Liver (tissue), 9 donors: ENCODE results near the gene DCC. TPM values are rescaled to one million over a fixed set of nuclear protein-coding genes. Genes with fewer than 3 reads are reported as not detected.

Experiments
- DNase-seq: peaks from one replicate; pipeline ENCODE4 v3.0.0-alpha.2; 2017; ENCODE audit warnings: low spot score
- H3K27ac ChIP-seq, 2 donors: one replicate each; pipeline ENCODE4 v1.7.0; 2013; ENCODE audit warnings: inconsistent platforms in 2 of 2, low read length in 2 of 2, control low read depth in 1 of 2, low read depth in 1 of 2, mild to moderate bottlenecking in 1 of 2
- H3K27me3 ChIP-seq, 4 donors: one replicate each; pipeline versions ENCODE4 v1.6.1 to v1.7.0; 2013; ENCODE audit warnings: low read length in 3 of 4, inconsistent platforms in 1 of 4, mild to moderate bottlenecking in 1 of 4, moderate library complexity in 1 of 4; ENCODE audit not compliant: control insufficient read depth in 4 of 4, insufficient read depth in 4 of 4
- H3K36me3 ChIP-seq, 4 donors: one replicate each; pipeline versions ENCODE4 v1.6.1 to v1.7.0; 2013; ENCODE audit warnings: low read length in 3 of 4, mild to moderate bottlenecking in 3 of 4, low read depth in 1 of 4, moderate library complexity in 1 of 4; ENCODE audit not compliant: control insufficient read depth in 4 of 4, insufficient read depth in 3 of 4
- H3K4me1 ChIP-seq, 4 donors: one replicate each; pipeline versions ENCODE4 v1.6.1 to v1.7.0; 2013; ENCODE audit warnings: low read length in 3 of 4, mild to moderate bottlenecking in 3 of 4, moderate library complexity in 1 of 4; ENCODE audit not compliant: control insufficient read depth in 4 of 4, insufficient read depth in 4 of 4
- H3K4me3 ChIP-seq, 3 donors: one replicate each; pipeline versions ENCODE4 v1.6.1 to v1.7.0; 2013; ENCODE audit warnings: low read length in 3 of 3, control low read depth in 1 of 3, low read depth in 1 of 3, mild to moderate bottlenecking in 1 of 3
- H3K9ac ChIP-seq, 2 donors: one replicate each; pipeline ENCODE4 v1.7.0; 2013; ENCODE audit warnings: low read length in 2 of 2, mild to moderate bottlenecking in 2 of 2, moderate library complexity in 2 of 2, control low read depth in 1 of 2, low read depth in 1 of 2
- H3K9me3 ChIP-seq, 4 donors: one replicate each; pipeline versions ENCODE4 v1.6.1 to v1.7.0; 2013; ENCODE audit warnings: low read length in 3 of 4; ENCODE audit not compliant: control insufficient read depth in 4 of 4
- EGR1 ChIP-seq, 2 donors: IDR thresholded peaks; 2 replicates each; pipeline ENCODE4 v1.6.1; 2016 to 2018; ENCODE audit warnings: antibody characterized with exemption in 2 of 2, low read depth in 2 of 2
- FOXA1 ChIP-seq: IDR thresholded peaks from 2 replicates; pipeline ENCODE4 v1.6.1; 2016; ENCODE audit warnings: antibody characterized with exemption
- GABPA ChIP-seq, 2 donors: IDR thresholded peaks in 1 of 2; conservative IDR thresholded peaks in 1 of 2; 2 replicates each; pipeline ENCODE4 v1.6.1; 2016; ENCODE audit warnings: antibody characterized with exemption in 2 of 2, mild to moderate bottlenecking in 1 of 2, moderate library complexity in 1 of 2
- HNF4A ChIP-seq, 2 donors: conservative IDR thresholded peaks; 2 replicates each; pipeline ENCODE4 v1.6.1; 2016; ENCODE audit warnings: antibody characterized with exemption in 2 of 2, mild to moderate bottlenecking in 2 of 2
- JUND ChIP-seq, 2 donors: IDR thresholded peaks; 2 replicates each; pipeline ENCODE4 v1.6.1; 2016; ENCODE audit warnings: antibody characterized with exemption in 2 of 2
- NR2F2 ChIP-seq: IDR thresholded peaks from 2 replicates; pipeline ENCODE4 v1.6.1; 2016; ENCODE audit warnings: antibody characterized with exemption
- RAD21 ChIP-seq, 2 donors: IDR thresholded peaks; 2 replicates each; pipeline ENCODE4 v1.6.1; 2016; ENCODE audit warnings: antibody characterized with exemption in 2 of 2, mild to moderate bottlenecking in 2 of 2
- RXRA ChIP-seq, 2 donors: IDR thresholded peaks; 2 replicates each; pipeline ENCODE4 v1.6.1; 2017 to 2018; ENCODE audit warnings: antibody characterized with exemption in 2 of 2, mild to moderate bottlenecking in 1 of 2
- YY1 ChIP-seq: IDR thresholded peaks from 2 replicates; pipeline ENCODE4 v1.6.1; 2016; ENCODE audit warnings: antibody characterized with exemption, mild to moderate bottlenecking
- WGBS: extraction: QIAGEN DNeasy Blood & Tissue Kit; methylation state at CpG from one replicate; pipeline ENCODE4 v1.1.7; 2013; 5-methylcytosine and 5-hydroxymethylcytosine counted together
- polyA plus RNA-seq, 2 donors: library from polyadenylated mRNA; stranded (reverse) in 1 of 2; unstranded in 1 of 2; fragments of 200-250 nt in 1 of 2; fragments of >200 nt in 1 of 2; fragmentation: Nextera tagmentation in 1 of 2; extraction: Ambion mirVana in 1 of 2; gene quantifications; one replicate each; pipeline versions ENCODE4 v1.2.1 to v1.2.3, GENCODE V29; 2013 to 2015
- total RNA-seq, 2 donors: library from RNA; depleted of rRNA; stranded (reverse); fragments of >200 nt; gene quantifications; one replicate each; pipeline ENCODE4 v1.2.3, GENCODE V29; 2014
- TF ChIP-seq, protein P1 (sequence below): IDR thresholded peaks from 2 replicates; pipeline ENCODE4 v1.6.1; 2016; ENCODE audit warnings: antibody characterized with exemption
- TF ChIP-seq, protein P2 (sequence below): IDR thresholded peaks from 2 replicates; pipeline ENCODE4 v1.6.1; 2016; ENCODE audit warnings: antibody characterized with exemption
- TF ChIP-seq, protein P3 (sequence below): IDR thresholded peaks from 2 replicates; pipeline ENCODE4 v1.6.1; 2016; ENCODE audit warnings: antibody characterized with exemption, mild to moderate bottlenecking
- donor health status: healthy.
- donor health status: healthy.
- donor health status: healthy.
- donor health status: healthy.
- donor health status: healthy.

DCC gene
- total and polyA plus RNA-seq, 4 donors, result under 0.01 to 0.03 TPM; not detected in 2

DNA sequence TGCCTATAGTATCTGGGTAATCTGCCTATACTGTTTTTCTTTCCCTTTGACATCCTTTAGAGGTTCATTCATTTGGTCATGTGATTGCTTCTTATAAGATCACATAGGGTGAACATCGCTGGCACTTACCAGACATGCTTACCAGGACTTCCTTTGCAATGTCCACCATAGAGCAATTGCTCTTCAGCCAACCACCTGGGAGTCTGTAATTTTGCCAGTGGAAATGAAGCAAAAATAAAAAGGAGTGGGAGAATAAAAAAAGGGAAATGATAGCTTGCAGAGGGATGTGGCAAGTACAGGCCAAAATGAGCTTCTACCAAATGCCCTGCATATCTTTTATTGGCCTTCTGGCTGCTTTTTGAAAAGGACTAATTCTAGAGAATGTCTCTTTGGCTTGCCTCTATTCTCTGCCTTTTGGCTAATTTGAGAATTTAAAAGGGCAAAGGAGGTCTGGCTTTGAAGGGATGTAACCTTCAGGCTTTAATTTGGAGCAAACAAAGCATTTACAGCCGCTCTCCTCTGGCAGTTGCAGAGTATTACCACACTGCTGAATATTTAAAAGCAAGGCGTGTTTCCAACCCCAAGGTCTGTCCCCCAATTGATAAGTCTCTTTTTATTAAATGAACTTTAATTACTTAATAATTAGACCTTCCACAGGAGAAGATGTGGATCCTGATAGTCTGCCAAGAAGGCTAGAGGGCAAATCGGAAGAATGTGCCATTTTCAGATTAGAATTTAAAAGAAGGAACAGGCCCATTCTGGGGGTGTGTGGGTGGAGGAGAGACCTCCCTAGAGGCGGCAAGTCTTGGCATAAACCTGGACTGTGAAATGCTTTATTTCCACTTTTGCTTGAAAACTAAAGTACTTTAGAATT is 557.9 kb downstream of the DCC start:
- peaks cover 0 to 3% (median 0%) of the 10 kb centered on the region in 4 donors for H3K27me3 ChIP-seq
- no peak for DNase-seq
- no peak overlapping the region for H3K4me3 ChIP-seq
- no peak overlapping the region for H3K27ac ChIP-seq
- no peaks in the 10 kb centered on the region for H3K36me3 ChIP-seq
- TF ChIP-seq HNF4A (conservative IDR thresholded peaks at IDR 0.05), result no peak
- TF ChIP-seq NR2F2, result no peak
- TF ChIP-seq, protein P1, sequence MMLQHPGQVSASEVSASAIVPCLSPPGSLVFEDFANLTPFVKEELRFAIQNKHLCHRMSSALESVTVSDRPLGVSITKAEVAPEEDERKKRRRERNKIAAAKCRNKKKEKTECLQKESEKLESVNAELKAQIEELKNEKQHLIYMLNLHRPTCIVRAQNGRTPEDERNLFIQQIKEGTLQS, result no peak
- TF ChIP-seq, protein P2, sequence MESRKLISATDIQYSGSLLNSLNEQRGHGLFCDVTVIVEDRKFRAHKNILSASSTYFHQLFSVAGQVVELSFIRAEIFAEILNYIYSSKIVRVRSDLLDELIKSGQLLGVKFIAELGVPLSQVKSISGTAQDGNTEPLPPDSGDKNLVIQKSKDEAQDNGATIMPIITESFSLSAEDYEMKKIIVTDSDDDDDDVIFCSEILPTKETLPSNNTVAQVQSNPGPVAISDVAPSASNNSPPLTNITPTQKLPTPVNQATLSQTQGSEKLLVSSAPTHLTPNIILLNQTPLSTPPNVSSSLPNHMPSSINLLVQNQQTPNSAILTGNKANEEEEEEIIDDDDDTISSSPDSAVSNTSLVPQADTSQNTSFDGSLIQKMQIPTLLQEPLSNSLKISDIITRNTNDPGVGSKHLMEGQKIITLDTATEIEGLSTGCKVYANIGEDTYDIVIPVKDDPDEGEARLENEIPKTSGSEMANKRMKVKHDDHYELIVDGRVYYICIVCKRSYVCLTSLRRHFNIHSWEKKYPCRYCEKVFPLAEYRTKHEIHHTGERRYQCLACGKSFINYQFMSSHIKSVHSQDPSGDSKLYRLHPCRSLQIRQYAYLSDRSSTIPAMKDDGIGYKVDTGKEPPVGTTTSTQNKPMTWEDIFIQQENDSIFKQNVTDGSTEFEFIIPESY, result no peak
- TF ChIP-seq EGR1 (IDR thresholded peaks at IDR 0.05; ENCODE audit: low read depth in 2 of 2), result no peak
- TF ChIP-seq, protein P3, sequence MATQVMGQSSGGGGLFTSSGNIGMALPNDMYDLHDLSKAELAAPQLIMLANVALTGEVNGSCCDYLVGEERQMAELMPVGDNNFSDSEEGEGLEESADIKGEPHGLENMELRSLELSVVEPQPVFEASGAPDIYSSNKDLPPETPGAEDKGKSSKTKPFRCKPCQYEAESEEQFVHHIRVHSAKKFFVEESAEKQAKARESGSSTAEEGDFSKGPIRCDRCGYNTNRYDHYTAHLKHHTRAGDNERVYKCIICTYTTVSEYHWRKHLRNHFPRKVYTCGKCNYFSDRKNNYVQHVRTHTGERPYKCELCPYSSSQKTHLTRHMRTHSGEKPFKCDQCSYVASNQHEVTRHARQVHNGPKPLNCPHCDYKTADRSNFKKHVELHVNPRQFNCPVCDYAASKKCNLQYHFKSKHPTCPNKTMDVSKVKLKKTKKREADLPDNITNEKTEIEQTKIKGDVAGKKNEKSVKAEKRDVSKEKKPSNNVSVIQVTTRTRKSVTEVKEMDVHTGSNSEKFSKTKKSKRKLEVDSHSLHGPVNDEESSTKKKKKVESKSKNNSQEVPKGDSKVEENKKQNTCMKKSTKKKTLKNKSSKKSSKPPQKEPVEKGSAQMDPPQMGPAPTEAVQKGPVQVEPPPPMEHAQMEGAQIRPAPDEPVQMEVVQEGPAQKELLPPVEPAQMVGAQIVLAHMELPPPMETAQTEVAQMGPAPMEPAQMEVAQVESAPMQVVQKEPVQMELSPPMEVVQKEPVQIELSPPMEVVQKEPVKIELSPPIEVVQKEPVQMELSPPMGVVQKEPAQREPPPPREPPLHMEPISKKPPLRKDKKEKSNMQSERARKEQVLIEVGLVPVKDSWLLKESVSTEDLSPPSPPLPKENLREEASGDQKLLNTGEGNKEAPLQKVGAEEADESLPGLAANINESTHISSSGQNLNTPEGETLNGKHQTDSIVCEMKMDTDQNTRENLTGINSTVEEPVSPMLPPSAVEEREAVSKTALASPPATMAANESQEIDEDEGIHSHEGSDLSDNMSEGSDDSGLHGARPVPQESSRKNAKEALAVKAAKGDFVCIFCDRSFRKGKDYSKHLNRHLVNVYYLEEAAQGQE, result no peak
- TF ChIP-seq YY1, result no peak
- no peaks in the 10 kb centered on the region for H3K4me1 ChIP-seq
- H3K9me3 ChIP-seq, result no peaks in the 10 kb centered on the region
- 74% methylated on average over 5 of the region's 5 CpGs for WGBS
- no peak overlapping the region for H3K9ac ChIP-seq

DNA sequence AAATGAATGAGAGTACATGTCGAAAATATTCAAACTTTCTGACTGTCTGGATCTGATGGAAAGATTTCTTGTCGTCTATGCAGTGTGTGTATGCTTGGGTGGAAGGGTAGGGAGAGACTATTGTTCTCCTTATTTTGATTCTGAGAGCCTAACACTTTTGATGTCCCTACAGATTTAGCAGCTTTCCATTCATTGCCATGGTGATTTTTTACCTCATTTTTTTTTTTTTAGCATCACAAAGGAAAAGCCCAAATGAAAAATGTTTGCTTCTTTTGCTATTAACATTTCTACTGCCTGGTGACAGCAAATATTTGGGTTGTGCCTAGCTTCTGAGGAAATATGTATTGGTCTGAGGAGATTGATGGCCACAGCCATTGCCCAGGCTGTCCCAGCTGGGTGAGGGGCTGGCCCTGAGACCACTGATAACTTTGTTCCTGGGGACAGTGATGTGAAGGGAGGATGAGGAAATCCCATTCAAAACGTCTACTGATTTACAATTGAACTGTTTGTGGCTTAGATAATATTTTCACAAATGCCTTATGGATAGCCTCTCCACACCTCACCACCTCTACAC is 558.6 kb downstream of the DCC start:
- Histone ChIP-seq H3K4me1 (no peaks in the 10 kb centered on the region), H3K27ac (no peak overlapping the region), H3K9me3 (no peaks in the 10 kb centered on the region), H3K27me3 (peaks cover 0 to 3% (median 0%) of the 10 kb centered on the region in 4 donors), H3K36me3 (no peaks in the 10 kb centered on the region), H3K9ac (no peak overlapping the region), H3K4me3 (no peak overlapping the region)
- WGBS, result 55% methylated on average over 3 of the region's 3 CpGs
- DNase-seq, result no peak
- TF ChIP-seq JUND (IDR thresholded peaks at IDR 0.05) (no peak), RAD21 (IDR thresholded peaks at IDR 0.05) (no peak), NR2F2 (no peak), EGR1 (IDR thresholded peaks at IDR 0.05; ENCODE audit: low read depth in 2 of 2) (no peak), GABPA (IDR thresholded peaks at IDR 0.05 in 1 of 2, conservative IDR thresholded peaks at IDR 0.05 in 1 of 2) (no peak), YY1 (no peak), FOXA1 (no peak), RXRA (IDR thresholded peaks at IDR 0.05) (no peak)
- TF ChIP-seq, protein P1, result no peak
- TF ChIP-seq, protein P2, result no peak
